HG03575 (cell line): Measurements from ENCODE around the gene TSPYL2.

Experiments
- ATAC-seq: cut with Tn5 transposase; IDR thresholded peaks from one replicate; pipeline ENCODE4 v1.9.1; 2021; ENCODE audit not compliant: unreplicated experiment, insufficient number of reproducible peaks, low FRiP score; ENCODE audit errors: extremely low read depth

TSPYL2 gene

GRCh38 chrX:53077207-53078197 is 4.7 kb upstream of the TSPYL2 start:
- ATAC-seq, result no peak

GRCh38 chrX:53078943-53079342 is 3.2 kb upstream of the TSPYL2 start:
- ATAC-seq, result no peak

- no peak for ATAC-seq
These were observed 1.3 kb upstream of the TSPYL2 start for GRCh38 chrX:53080628-53081580.

- ATAC-seq, result no peak
These were observed 828 bp downstream of the TSPYL2 start for GRCh38 chrX:53082773-53083616.

- ATAC-seq, result no peak
These were observed 1.9 kb downstream of the TSPYL2 start for GRCh38 chrX:53084043-53084570.

- ATAC-seq, result no peak
These were observed 2.7 kb downstream of the TSPYL2 start for GRCh38 chrX:53084863-53085262.

GRCh38 chrX:53085661-53086229 is 3.6 kb downstream of the TSPYL2 start:
- no peak for ATAC-seq

GRCh38 chrX:53086464-53086863 is 4.3 kb downstream of the TSPYL2 start:
- no peak for ATAC-seq

GRCh38 chrX:53087388-53087831 is 5.2 kb downstream of the TSPYL2 start:
- no peak for ATAC-seq

GRCh38 chrX:53088136-53088974 is 6.2 kb downstream of the TSPYL2 start:
- ATAC-seq, result no peak

GRCh38 chrX:53089224-53089842 is 7.2 kb downstream of the TSPYL2 start:
- no peak for ATAC-seq

GRCh38 chrX:53089925-53090324 is 7.8 kb downstream of the TSPYL2 start:
- ATAC-seq, result no peak

GRCh38 chrX:53091354-53091753 is 9.2 kb downstream of the TSPYL2 start:
- no peak for ATAC-seq

GRCh38 chrX:53093177-53093655 is 11.0 kb downstream of the TSPYL2 start:
- no peak for ATAC-seq

- peak; percentile 52 for ATAC-seq
These were observed 11.8 kb downstream of the TSPYL2 start, which contains the start of gene KANTR for GRCh38 chrX:53093748-53094581. Gene KANTR (plus strand): TSS chrX:53094142. CDS start chrX:53124273, 30,131 bp downstream.

- no peak for ATAC-seq
These were observed 12.4 kb downstream of the TSPYL2 start for GRCh38 chrX:53094582-53094905.
